ENCODE measurements around the gene GGCX. TPM values are rescaled to one million over a fixed set of nuclear protein-coding genes. Genes with fewer than 3 reads are reported as not detected.

Gene GGCX
- total and polyA plus RNA-seq, 2 of the 13 experiments (the other 11 are each of a cell fraction or from before 2014, with no cell fraction given): 72.5 to 103 TPM

GRCh38 chr2:85539361-85540132, 21.7 kb downstream of the GGCX start (continued):
- TF ChIP-seq PITX1 (CRISPR knock-in tag; IDR thresholded peaks at IDR 0.05) (peak; percentile 31; the same call in 1 of the 2 replicates), HMGXB3 (CRISPR knock-in tag; IDR thresholded peaks at IDR 0.05; ENCODE audit: borderline replicate concordance) (0 out of 2 replicates have a peak, but pooled peaks have one; percentile 45), ZFP62 (CRISPR knock-in tag; IDR thresholded peaks at IDR 0.05) (no peak), ZNF276 (CRISPR knock-in tag; IDR thresholded peaks at IDR 0.05; ENCODE audit: low read depth) (peak; percentile 85; the same call in 1 of the 2 replicates), MTA3 (CRISPR knock-in tag; IDR thresholded peaks at IDR 0.05) (no peak), CHD4 (IDR thresholded peaks at IDR 0.05; ENCODE audit: borderline replicate concordance, low read length) (0 out of 2 replicates have a peak, but pooled peaks have one; percentile 51), SMARCC2 (IDR thresholded peaks at IDR 0.05) (no peak), ZNF441 (CRISPR knock-in tag; IDR thresholded peaks at IDR 0.05; ENCODE audit: borderline replicate concordance) (no peak), ZBTB46 (CRISPR knock-in tag; IDR thresholded peaks at IDR 0.05; ENCODE audit: borderline replicate concordance) (0 out of 2 replicates have a peak, but pooled peaks have one; percentile 31), ZNF788 (CRISPR knock-in tag; IDR thresholded peaks at IDR 0.05; ENCODE audit: borderline replicate concordance) (peak; percentile 72)
- TF ChIP-seq, protein P1, sequence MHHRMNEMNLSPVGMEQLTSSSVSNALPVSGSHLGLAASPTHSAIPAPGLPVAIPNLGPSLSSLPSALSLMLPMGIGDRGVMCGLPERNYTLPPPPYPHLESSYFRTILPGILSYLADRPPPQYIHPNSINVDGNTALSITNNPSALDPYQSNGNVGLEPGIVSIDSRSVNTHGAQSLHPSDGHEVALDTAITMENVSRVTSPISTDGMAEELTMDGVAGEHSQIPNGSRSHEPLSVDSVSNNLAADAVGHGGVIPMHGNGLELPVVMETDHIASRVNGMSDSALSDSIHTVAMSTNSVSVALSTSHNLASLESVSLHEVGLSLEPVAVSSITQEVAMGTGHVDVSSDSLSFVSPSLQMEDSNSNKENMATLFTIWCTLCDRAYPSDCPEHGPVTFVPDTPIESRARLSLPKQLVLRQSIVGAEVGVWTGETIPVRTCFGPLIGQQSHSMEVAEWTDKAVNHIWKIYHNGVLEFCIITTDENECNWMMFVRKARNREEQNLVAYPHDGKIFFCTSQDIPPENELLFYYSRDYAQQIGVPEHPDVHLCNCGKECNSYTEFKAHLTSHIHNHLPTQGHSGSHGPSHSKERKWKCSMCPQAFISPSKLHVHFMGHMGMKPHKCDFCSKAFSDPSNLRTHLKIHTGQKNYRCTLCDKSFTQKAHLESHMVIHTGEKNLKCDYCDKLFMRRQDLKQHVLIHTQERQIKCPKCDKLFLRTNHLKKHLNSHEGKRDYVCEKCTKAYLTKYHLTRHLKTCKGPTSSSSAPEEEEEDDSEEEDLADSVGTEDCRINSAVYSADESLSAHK (CRISPR knock-in tag; IDR thresholded peaks at IDR 0.05; ENCODE audit: borderline replicate concordance): no peak
- TF ChIP-seq, protein P2, sequence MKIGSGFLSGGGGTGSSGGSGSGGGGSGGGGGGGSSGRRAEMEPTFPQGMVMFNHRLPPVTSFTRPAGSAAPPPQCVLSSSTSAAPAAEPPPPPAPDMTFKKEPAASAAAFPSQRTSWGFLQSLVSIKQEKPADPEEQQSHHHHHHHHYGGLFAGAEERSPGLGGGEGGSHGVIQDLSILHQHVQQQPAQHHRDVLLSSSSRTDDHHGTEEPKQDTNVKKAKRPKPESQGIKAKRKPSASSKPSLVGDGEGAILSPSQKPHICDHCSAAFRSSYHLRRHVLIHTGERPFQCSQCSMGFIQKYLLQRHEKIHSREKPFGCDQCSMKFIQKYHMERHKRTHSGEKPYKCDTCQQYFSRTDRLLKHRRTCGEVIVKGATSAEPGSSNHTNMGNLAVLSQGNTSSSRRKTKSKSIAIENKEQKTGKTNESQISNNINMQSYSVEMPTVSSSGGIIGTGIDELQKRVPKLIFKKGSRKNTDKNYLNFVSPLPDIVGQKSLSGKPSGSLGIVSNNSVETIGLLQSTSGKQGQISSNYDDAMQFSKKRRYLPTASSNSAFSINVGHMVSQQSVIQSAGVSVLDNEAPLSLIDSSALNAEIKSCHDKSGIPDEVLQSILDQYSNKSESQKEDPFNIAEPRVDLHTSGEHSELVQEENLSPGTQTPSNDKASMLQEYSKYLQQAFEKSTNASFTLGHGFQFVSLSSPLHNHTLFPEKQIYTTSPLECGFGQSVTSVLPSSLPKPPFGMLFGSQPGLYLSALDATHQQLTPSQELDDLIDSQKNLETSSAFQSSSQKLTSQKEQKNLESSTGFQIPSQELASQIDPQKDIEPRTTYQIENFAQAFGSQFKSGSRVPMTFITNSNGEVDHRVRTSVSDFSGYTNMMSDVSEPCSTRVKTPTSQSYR (CRISPR knock-in tag; IDR thresholded peaks at IDR 0.05; ENCODE audit: borderline replicate concordance): no peak; the same call in 1 of the 2 replicates

Measured in HepG2 (cell line).